Measurements from ENCODE around the gene AP1S3.

AP1S3 gene

DNA sequence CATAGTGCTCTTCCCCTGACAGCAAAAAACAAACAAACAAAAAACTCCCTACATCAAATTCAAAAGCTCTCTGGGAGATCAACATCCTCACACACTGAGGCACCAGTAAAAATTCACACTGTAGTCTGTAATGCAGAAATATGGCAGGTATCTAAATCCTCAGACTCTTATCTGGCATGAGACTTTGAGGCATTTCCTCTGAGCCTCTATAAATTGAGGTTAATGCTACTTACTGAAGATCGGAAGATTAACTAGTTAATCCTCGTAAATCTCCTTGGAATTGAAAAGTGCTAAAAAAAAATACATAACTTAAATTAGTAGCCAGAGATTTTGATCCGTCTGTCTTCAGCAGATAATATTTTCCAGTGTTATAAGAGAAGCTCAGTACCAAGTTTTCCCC lies 65.0 kb downstream of the AP1S3 start:
- TF ChIP-seq, protein P1, sequence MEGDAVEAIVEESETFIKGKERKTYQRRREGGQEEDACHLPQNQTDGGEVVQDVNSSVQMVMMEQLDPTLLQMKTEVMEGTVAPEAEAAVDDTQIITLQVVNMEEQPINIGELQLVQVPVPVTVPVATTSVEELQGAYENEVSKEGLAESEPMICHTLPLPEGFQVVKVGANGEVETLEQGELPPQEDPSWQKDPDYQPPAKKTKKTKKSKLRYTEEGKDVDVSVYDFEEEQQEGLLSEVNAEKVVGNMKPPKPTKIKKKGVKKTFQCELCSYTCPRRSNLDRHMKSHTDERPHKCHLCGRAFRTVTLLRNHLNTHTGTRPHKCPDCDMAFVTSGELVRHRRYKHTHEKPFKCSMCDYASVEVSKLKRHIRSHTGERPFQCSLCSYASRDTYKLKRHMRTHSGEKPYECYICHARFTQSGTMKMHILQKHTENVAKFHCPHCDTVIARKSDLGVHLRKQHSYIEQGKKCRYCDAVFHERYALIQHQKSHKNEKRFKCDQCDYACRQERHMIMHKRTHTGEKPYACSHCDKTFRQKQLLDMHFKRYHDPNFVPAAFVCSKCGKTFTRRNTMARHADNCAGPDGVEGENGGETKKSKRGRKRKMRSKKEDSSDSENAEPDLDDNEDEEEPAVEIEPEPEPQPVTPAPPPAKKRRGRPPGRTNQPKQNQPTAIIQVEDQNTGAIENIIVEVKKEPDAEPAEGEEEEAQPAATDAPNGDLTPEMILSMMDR (IDR thresholded peaks at IDR 0.05; ENCODE audit: extremely low read depth, insufficient read depth, missing control alignments), result no peak
- DNase-seq (ENCODE audit: low spot score), result no peak
- in situ Hi-C loops (cut with MboI; ENCODE audit: low pct_unique_long_range_greater_than_20kb, low sequenced_read_pairs, unreplicated experiment), result loop anchor here (10.0 kb wide), 1 partner anchor 182 kb away; the partner anchor contains the start of gene MRPL44

DNA sequence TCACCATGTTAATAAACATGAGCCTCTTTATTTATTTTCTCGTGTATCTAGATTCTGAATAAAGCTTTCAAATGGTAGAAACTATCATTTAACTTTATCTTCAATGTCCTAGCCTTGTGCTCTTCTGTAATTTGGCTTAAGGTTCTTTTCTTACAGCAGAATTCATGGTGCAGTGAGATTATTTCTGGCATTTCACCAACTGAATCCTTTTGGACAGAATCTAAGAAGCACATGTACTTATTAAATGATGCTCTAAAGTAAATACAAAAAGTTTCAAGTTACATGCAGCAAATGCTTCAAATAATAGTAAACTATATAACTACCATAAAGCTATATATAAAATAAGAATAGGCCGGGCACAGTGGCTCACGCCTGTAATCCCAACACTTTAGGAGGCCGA lies 65.9 kb downstream of the AP1S3 start:
- no peak for DNase-seq (ENCODE audit: low spot score)
- in situ Hi-C loops (cut with MboI; ENCODE audit: low pct_unique_long_range_greater_than_20kb, low sequenced_read_pairs, unreplicated experiment), result loop anchor here (10.0 kb wide), 1 partner anchor 183 kb away; the partner anchor contains the start of gene MRPL44
- TF ChIP-seq, protein P1 (IDR thresholded peaks at IDR 0.05; ENCODE audit: extremely low read depth, insufficient read depth, missing control alignments), result no peak

- in situ Hi-C loops (cut with MboI; ENCODE audit: low pct_unique_long_range_greater_than_20kb, low sequenced_read_pairs, unreplicated experiment), result no loop called here
- no peak for DNase-seq (ENCODE audit: low spot score)
Observed at GRCh38 chr2:223768179-223768578, 69.2 kb downstream of the AP1S3 start.

GRCh38 chr2:223767341-223767740 lies 70.0 kb downstream of the AP1S3 start:
- no peak for DNase-seq (ENCODE audit: low spot score)
- TF ChIP-seq, protein P1 (IDR thresholded peaks at IDR 0.05; ENCODE audit: extremely low read depth, insufficient read depth, missing control alignments), result no peak
- in situ Hi-C loops (cut with MboI; ENCODE audit: low pct_unique_long_range_greater_than_20kb, low sequenced_read_pairs, unreplicated experiment), result no loop called here

More at GRCh38 chr2:223768179-223768578, 69.2 kb downstream of the AP1S3 start:
- TF ChIP-seq, protein P1 (IDR thresholded peaks at IDR 0.05; ENCODE audit: extremely low read depth, insufficient read depth, missing control alignments), result no peak

- in situ Hi-C loops (cut with MboI; ENCODE audit: low pct_unique_long_range_greater_than_20kb, low sequenced_read_pairs, unreplicated experiment), result no loop called here
- TF ChIP-seq, protein P1 (IDR thresholded peaks at IDR 0.05; ENCODE audit: extremely low read depth, insufficient read depth, missing control alignments), result no peak
- no peak for DNase-seq (ENCODE audit: low spot score)
Observed at GRCh38 chr2:223765221-223765785, 72.1 kb downstream of the AP1S3 start.

DNA sequence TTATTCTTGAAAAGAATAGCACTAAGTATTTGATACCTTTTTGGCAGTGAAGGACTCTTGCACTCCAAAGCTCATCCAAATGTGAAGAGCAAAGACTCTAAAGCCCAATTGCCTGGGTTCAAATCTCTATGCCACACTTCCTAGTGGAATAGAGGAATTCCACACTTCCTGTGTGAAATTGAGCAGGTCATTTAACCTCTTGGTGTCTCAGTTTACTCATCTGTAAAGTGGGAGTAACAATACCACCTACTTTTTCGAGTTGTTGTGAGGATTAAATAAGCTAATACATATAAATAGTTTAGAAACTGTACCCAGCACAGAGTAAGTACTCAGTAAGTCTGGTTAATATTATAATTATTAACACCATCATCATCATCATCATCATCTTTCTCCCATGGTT lies 72.6 kb downstream of the AP1S3 start:
- TF ChIP-seq, protein P1 (IDR thresholded peaks at IDR 0.05; ENCODE audit: extremely low read depth, insufficient read depth, missing control alignments), result no peak
- DNase-seq (ENCODE audit: low spot score), result no peak
- in situ Hi-C loops (cut with MboI; ENCODE audit: low pct_unique_long_range_greater_than_20kb, low sequenced_read_pairs, unreplicated experiment), result no loop called here

Measured in GM13977 (cell line).